ENCODE measurements around the gene ECM1.

The ECM1 gene

GRCh38 chr1:150554086-150554452, 46.2 kb downstream of the ECM1 start:
- FAIRE-seq (no peak), DNase-seq (ENCODE audit: insufficient read length, low spot score) (no peak)
- TF ChIP-seq TAF1 (IDR thresholded peaks at IDR 0.05; ENCODE audit: low read depth, low read length) (no peak), SPI1 (IDR thresholded peaks at IDR 0.05; ENCODE audit: low read depth, low read length) (no peak), POLR2AphosphoS5 (IDR thresholded peaks at IDR 0.05; ENCODE audit: low read depth, low read length) (no peak), POLR2A (IDR thresholded peaks at IDR 0.05; ENCODE audit: low read depth, low read length) (no peak), POU2F2 (IDR thresholded peaks at IDR 0.05; ENCODE audit: low read depth, low read length) (no peak), PAX5 (IDR thresholded peaks at IDR 0.05; ENCODE audit: insufficient read depth, low read length, severe bottlenecking) (no peak)

DNA sequence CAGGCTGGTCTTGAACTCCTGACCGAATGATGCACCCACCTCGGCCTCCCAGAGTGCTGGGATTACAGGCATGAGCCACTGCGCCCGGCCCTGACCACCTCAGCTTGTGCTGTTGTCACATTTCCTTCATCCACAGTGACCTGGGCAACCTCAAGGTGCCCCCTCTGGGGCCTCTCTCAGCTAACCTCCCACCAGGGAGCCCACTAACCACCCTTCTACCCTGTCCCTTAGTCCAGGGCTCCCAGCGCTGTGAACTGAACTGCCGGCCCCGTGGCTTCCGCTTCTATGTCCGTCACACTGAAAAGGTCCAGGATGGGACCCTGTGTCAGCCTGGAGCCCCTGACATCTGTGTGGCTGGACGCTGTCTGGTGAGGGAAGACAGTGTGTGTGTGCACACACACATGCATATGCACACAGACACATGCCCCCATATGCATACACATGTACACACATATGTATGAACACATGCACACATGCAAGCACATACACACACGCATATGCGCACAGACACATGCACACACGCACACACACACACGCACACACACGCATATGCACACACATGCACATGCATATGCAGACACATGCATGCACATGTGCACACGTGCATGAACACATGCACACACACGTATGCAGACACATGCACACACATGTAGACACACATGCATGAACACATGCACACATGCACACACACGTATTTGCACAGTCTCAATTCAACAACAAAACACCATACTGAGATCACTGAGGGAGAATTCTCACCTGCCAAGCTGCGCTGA, 47.5 kb downstream of the ECM1 start:
- no peak for DNase-seq (ENCODE audit: insufficient read length, low spot score)
- peak; percentile 77 for FAIRE-seq
- TF ChIP-seq SPI1 (IDR thresholded peaks at IDR 0.05; ENCODE audit: low read depth, low read length) (no peak), POLR2A (IDR thresholded peaks at IDR 0.05; ENCODE audit: low read depth, low read length) (no peak), TAF1 (IDR thresholded peaks at IDR 0.05; ENCODE audit: low read depth, low read length) (no peak), PAX5 (IDR thresholded peaks at IDR 0.05; ENCODE audit: insufficient read depth, low read length, severe bottlenecking) (no peak), POU2F2 (IDR thresholded peaks at IDR 0.05; ENCODE audit: low read depth, low read length) (no peak), POLR2AphosphoS5 (IDR thresholded peaks at IDR 0.05; ENCODE audit: low read depth, low read length) (no peak)

- no peak for FAIRE-seq
- no peak for DNase-seq (ENCODE audit: insufficient read length, low spot score)
- TF ChIP-seq POLR2A (IDR thresholded peaks at IDR 0.05; ENCODE audit: low read depth, low read length) (no peak), PAX5 (IDR thresholded peaks at IDR 0.05; ENCODE audit: insufficient read depth, low read length, severe bottlenecking) (no peak), TAF1 (IDR thresholded peaks at IDR 0.05; ENCODE audit: low read depth, low read length) (no peak), SPI1 (IDR thresholded peaks at IDR 0.05; ENCODE audit: low read depth, low read length) (no peak), POU2F2 (IDR thresholded peaks at IDR 0.05; ENCODE audit: low read depth, low read length) (no peak)
Observed at GRCh38 chr1:150555971-150556865, 48.3 kb downstream of the ECM1 start.

DNA sequence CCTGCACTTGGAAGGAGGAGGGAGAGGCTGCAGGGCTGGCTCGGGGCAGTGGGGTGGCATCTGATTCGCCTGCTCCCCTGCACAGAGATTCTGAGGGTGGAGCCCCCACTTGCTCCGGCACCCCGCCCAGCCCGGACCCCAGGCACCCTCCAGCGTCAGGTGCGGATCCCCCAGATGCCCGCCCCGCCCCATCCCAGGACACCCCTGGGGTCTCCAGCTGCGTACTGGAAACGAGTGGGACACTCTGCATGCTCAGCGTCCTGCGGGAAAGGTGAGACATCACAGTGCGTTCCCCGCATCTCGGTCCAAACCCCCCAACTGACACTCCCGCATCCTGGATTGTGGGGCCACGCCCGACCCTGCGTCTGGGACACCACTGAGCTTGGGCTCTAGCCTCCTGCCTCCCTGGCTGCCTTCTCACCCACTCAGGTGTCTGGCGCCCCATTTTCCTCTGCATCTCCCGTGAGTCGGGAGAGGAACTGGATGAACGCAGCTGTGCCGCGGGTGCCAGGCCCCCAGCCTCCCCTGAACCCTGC, 49.2 kb downstream of the ECM1 start:
- TF ChIP-seq SPI1 (IDR thresholded peaks at IDR 0.05; ENCODE audit: low read depth, low read length): no peak
- TF ChIP-seq PAX5 (IDR thresholded peaks at IDR 0.05; ENCODE audit: insufficient read depth, low read length, severe bottlenecking): no peak
- no peak for TF ChIP-seq POU2F2 (IDR thresholded peaks at IDR 0.05; ENCODE audit: low read depth, low read length)
- no peak for TF ChIP-seq POLR2AphosphoS5 (IDR thresholded peaks at IDR 0.05; ENCODE audit: low read depth, low read length)
- no peak for TF ChIP-seq POLR2A (IDR thresholded peaks at IDR 0.05; ENCODE audit: low read depth, low read length)
- no peak for TF ChIP-seq TAF1 (IDR thresholded peaks at IDR 0.05; ENCODE audit: low read depth, low read length)
- no peak for FAIRE-seq
- no peak for DNase-seq (ENCODE audit: insufficient read length, low spot score)

DNA sequence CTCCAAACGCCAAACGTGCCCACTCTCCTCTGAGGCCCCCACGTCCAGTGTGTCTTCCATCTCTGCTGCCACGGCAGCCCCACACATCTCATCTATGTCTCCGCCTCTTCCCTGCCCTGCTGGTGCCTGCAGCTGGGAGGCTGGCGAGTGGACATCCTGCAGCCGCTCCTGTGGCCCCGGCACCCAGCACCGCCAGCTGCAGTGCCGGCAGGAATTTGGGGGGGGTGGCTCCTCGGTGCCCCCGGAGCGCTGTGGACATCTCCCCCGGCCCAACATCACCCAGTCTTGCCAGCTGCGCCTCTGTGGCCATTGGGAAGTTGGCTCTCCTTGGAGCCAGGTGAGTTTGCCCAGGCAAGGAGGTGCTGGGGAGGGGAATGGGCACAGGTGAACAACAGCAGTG, 49.9 kb downstream of the ECM1 start:
- DNase-seq (ENCODE audit: insufficient read length, low spot score) (no peak), FAIRE-seq (no peak)
- TF ChIP-seq PAX5 (IDR thresholded peaks at IDR 0.05; ENCODE audit: insufficient read depth, low read length, severe bottlenecking) (no peak), POU2F2 (IDR thresholded peaks at IDR 0.05; ENCODE audit: low read depth, low read length) (no peak), SPI1 (IDR thresholded peaks at IDR 0.05; ENCODE audit: low read depth, low read length) (no peak), POLR2A (IDR thresholded peaks at IDR 0.05; ENCODE audit: low read depth, low read length) (no peak), POLR2AphosphoS5 (IDR thresholded peaks at IDR 0.05; ENCODE audit: low read depth, low read length) (no peak)

DNA sequence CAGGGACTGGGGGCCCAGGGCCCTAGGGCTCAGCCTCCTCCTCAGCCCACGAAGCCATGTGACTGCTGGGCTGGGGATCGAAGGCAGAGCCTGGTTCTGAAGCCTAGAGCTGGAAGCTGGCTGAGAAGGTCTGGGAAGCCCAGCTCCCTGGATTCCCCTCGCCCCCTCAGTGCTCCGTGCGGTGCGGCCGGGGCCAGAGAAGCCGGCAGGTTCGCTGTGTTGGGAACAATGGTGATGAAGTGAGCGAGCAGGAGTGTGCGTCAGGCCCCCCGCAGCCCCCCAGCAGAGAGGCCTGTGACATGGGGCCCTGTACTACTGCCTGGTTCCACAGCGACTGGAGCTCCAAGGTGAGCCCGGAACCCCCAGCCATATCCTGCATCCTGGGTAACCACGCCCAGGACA, 50.4 kb downstream of the ECM1 start:
- no peak for TF ChIP-seq POLR2AphosphoS5 (IDR thresholded peaks at IDR 0.05; ENCODE audit: low read depth, low read length)
- TF ChIP-seq TAF1 (IDR thresholded peaks at IDR 0.05; ENCODE audit: low read depth, low read length): no peak
- no peak for TF ChIP-seq SPI1 (IDR thresholded peaks at IDR 0.05; ENCODE audit: low read depth, low read length)
- no peak for TF ChIP-seq POLR2A (IDR thresholded peaks at IDR 0.05; ENCODE audit: low read depth, low read length)
- no peak for TF ChIP-seq POU2F2 (IDR thresholded peaks at IDR 0.05; ENCODE audit: low read depth, low read length)
- TF ChIP-seq PAX5 (IDR thresholded peaks at IDR 0.05; ENCODE audit: insufficient read depth, low read length, severe bottlenecking): no peak
- FAIRE-seq (no peak), DNase-seq (ENCODE audit: insufficient read length, low spot score) (no peak)

DNA sequence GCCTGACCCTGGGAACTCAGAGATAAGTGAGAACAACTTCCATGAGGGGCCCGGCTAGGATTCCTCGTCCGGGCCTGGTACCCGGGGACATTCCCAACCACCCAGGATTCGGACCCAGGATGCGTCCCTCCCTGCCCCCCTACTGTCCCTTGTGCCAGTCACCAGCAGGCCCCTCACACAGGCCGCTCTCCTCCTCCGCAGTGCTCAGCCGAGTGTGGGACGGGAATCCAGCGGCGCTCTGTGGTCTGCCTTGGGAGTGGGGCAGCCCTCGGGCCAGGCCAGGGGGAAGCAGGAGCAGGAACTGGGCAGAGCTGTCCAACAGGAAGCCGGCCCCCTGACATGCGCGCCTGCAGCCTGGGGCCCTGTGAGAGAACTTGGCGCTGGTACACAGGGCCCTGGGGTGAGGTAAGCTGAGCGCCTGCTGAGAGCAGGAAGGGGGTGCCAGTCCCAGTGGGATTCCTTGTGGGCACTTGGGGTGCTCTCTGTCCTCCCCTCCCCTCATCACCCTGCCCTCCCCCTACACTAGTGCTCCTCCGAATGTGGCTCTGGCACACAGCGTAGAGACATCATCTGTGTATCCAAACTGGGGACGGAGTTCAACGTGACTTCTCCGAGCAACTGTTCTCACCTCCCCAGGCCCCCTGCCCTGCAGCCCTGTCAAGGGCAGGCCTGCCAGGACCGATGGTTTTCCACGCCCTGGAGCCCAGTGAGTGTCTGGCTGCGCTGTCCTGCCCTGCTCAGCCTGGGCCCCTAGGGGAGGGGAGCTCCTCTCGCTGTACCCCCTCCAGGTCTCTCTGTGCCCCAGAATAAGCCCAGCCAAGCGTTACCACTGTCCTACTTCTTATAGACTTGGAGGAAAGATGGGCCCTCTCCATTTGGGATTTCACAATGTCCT, 51.1 kb downstream of the ECM1 start:
- no peak for FAIRE-seq
- DNase-seq (ENCODE audit: insufficient read length, low spot score): no peak
- TF ChIP-seq POLR2A (IDR thresholded peaks at IDR 0.05; ENCODE audit: low read depth, low read length): no peak
- no peak for TF ChIP-seq PAX5 (IDR thresholded peaks at IDR 0.05; ENCODE audit: insufficient read depth, low read length, severe bottlenecking)
- no peak for TF ChIP-seq POLR2AphosphoS5 (IDR thresholded peaks at IDR 0.05; ENCODE audit: low read depth, low read length)
- TF ChIP-seq TAF1 (IDR thresholded peaks at IDR 0.05; ENCODE audit: low read depth, low read length): no peak
- TF ChIP-seq SPI1 (IDR thresholded peaks at IDR 0.05; ENCODE audit: low read depth, low read length): no peak
- no peak for TF ChIP-seq POU2F2 (IDR thresholded peaks at IDR 0.05; ENCODE audit: low read depth, low read length)

DNA sequence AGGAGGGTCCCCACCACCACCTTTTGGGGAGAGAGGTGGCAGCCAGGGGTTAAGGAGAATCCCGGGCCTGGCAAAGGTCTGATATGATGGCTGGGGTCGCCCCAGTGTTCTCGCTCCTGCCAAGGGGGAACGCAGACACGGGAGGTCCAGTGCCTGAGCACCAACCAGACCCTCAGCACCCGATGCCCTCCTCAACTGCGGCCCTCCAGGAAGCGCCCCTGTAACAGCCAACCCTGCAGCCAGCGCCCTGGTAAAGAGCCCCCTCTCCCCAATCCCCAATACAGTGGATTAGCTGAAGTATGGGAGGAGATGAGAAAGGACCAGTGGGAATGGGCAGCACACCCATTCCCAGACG, 51.7 kb downstream of the ECM1 start:
- no peak for DNase-seq (ENCODE audit: insufficient read length, low spot score)
- no peak for TF ChIP-seq PAX5 (IDR thresholded peaks at IDR 0.05; ENCODE audit: insufficient read depth, low read length, severe bottlenecking)
- no peak for TF ChIP-seq SPI1 (IDR thresholded peaks at IDR 0.05; ENCODE audit: low read depth, low read length)
- no peak for TF ChIP-seq POU2F2 (IDR thresholded peaks at IDR 0.05; ENCODE audit: low read depth, low read length)
- TF ChIP-seq TAF1 (IDR thresholded peaks at IDR 0.05; ENCODE audit: low read depth, low read length): no peak
- TF ChIP-seq POLR2AphosphoS5 (IDR thresholded peaks at IDR 0.05; ENCODE audit: low read depth, low read length): no peak
- TF ChIP-seq POLR2A (IDR thresholded peaks at IDR 0.05; ENCODE audit: low read depth, low read length): no peak
- no peak for FAIRE-seq

Data from GM12891 (cell line).